NCI-H524 (cell line): Measurements from ENCODE around the gene DYNC1LI2.
"Not testable (repeated sequence)": the region's sequence is repeated elsewhere in the genome, so short reads cannot be mapped to it uniquely, and the experiment has no call there.

Experiments used
- DNase-seq, 2 experiments: peaks; one replicate each; lab custom pipeline; 2025; lab: John Stamatoyannopoulos, UW

The DYNC1LI2 gene

GRCh38 chr16:66751303-66751991 lies at the start of gene DYNC1LI2:
Gene DYNC1LI2 (minus strand): TSS chr16:66751609. CDS start chr16:66751591, 18 bp downstream.
- peak; percentile 70 to 73 for DNase-seq

- DNase-seq, result no peak
Observed at GRCh38 chr16:66800856-66801255, 49.4 kb upstream of the DYNC1LI2 start.

GRCh38 chr16:66798161-66798560 lies 46.8 kb upstream of the DYNC1LI2 start:
- no peak for DNase-seq

- DNase-seq, result not testable (repeated sequence)
Observed at GRCh38 chr16:66793984-66794383, 42.6 kb upstream of the DYNC1LI2 start.

GRCh38 chr16:66790130-66790733 lies 38.8 kb upstream of the DYNC1LI2 start:
- DNase-seq, result no peak

- no peak for DNase-seq
Observed at GRCh38 chr16:66787427-66787826, 36.0 kb upstream of the DYNC1LI2 start.

- DNase-seq, result no peak
Observed at GRCh38 chr16:66786551-66786950, 35.1 kb upstream of the DYNC1LI2 start.

- DNase-seq, result no peak
Observed at GRCh38 chr16:66776457-66776856, 25.0 kb upstream of the DYNC1LI2 start.

GRCh38 chr16:66774981-66775380 lies 23.6 kb upstream of the DYNC1LI2 start:
- no peak for DNase-seq

GRCh38 chr16:66758086-66758485 lies 6.7 kb upstream of the DYNC1LI2 start:
- no peak for DNase-seq

- DNase-seq, result no peak
Observed at GRCh38 chr16:66754819-66755218, 3.4 kb upstream of the DYNC1LI2 start.

- no peak for DNase-seq
Observed at GRCh38 chr16:66754211-66754610, 2.8 kb upstream of the DYNC1LI2 start.

- DNase-seq, result no peak
Observed at GRCh38 chr16:66752958-66753357, 1.5 kb upstream of the DYNC1LI2 start.

- DNase-seq, result no peak
Observed at GRCh38 chr16:66752379-66752778, 970 bp upstream of the DYNC1LI2 start.

- DNase-seq, result no peak
Observed at GRCh38 chr16:66751992-66752322, 548 bp upstream of the DYNC1LI2 start.

GRCh38 chr16:66751053-66751302 lies 431 bp downstream of the DYNC1LI2 start:
- no peak for DNase-seq

- no peak for DNase-seq
Observed at GRCh38 chr16:66750279-66751052, 943 bp downstream of the DYNC1LI2 start.

- DNase-seq, result no peak
Observed at GRCh38 chr16:66746682-66747081, 4.7 kb downstream of the DYNC1LI2 start.

GRCh38 chr16:66746048-66746447 lies 5.4 kb downstream of the DYNC1LI2 start:
- DNase-seq, result no peak

GRCh38 chr16:66741950-66742808 lies 9.2 kb downstream of the DYNC1LI2 start:
- no peak for DNase-seq

GRCh38 chr16:66741169-66741900 lies 10.1 kb downstream of the DYNC1LI2 start:
- DNase-seq, result no peak

GRCh38 chr16:66740533-66740932 lies 10.9 kb downstream of the DYNC1LI2 start:
- no peak for DNase-seq
